Natural killer cell (primary cell): Measurements from ENCODE around the gene RPL15. TPM values are rescaled to one million over a fixed set of nuclear protein-coding genes. Genes with fewer than 3 reads are reported as not detected.

Experiments used
- ATAC-seq, 3 donors: fragments of 150-1000 bp in 2 of 3; fragments of 200-7000 bp in 1 of 3; cut with Tn5 transposase; 1 replicate in 1 of 3; 2 replicates in 2 of 3; pipeline ENCODE4 v1.10.0; 2021; ENCODE audit warnings: mild to moderate bottlenecking in 2 of 3, moderate library complexity in 2 of 3
- DNase-seq, 2 donors: peaks; one replicate each; pipeline versions ENCODE4 v3.0.0 to v3.0.0-alpha.2; 2013 to 2021; ENCODE audit warnings: mixed read lengths in 1 of 2
- H3K27ac ChIP-seq: one replicate; pipeline ENCODE4 v1.5.1; 2013; ENCODE audit warnings: mild to moderate bottlenecking, low read length
- H3K27me3 ChIP-seq: one replicate; pipeline ENCODE4 v1.6.1; 2013; ENCODE audit warnings: low read length; ENCODE audit not compliant: control insufficient read depth, insufficient read depth
- H3K36me3 ChIP-seq: one replicate; pipeline ENCODE4 v1.6.1; 2013; ENCODE audit warnings: low read length; ENCODE audit not compliant: control insufficient read depth, insufficient read depth
- H3K4me1 ChIP-seq: one replicate; pipeline ENCODE4 v1.6.1; 2013; ENCODE audit warnings: low read length; ENCODE audit not compliant: control insufficient read depth, insufficient read depth
- H3K4me3 ChIP-seq: one replicate; pipeline ENCODE4 v1.5.1; 2013; ENCODE audit warnings: low read length
- H3K9me3 ChIP-seq: one replicate; pipeline ENCODE4 v1.6.1; 2013; ENCODE audit warnings: low read length; ENCODE audit not compliant: control insufficient read depth, insufficient read depth
- H3K27ac Mint-ChIP-seq, 2 donors: one replicate each; pipeline ENCODE4 v1.8.0; 2022; ENCODE audit warnings: mild to moderate bottlenecking in 2 of 2, mixed read lengths in 2 of 2, moderate library complexity in 1 of 2
- H3K27me3 Mint-ChIP-seq, 2 donors: one replicate each; pipeline ENCODE4 v1.8.0; 2022; ENCODE audit warnings: low read depth in 2 of 2, mixed read lengths in 2 of 2
- H3K36me3 Mint-ChIP-seq: one replicate; pipeline ENCODE4 v1.8.0; 2022; ENCODE audit warnings: mixed read lengths
- H3K4me1 Mint-ChIP-seq, 2 donors: one replicate each; pipeline ENCODE4 v1.8.0; 2022; ENCODE audit warnings: mixed read lengths in 2 of 2
- H3K4me3 Mint-ChIP-seq: one replicate; pipeline ENCODE4 v1.8.0; 2022; ENCODE audit warnings: mild to moderate bottlenecking, moderate library complexity, mixed read lengths
- H3K9me3 Mint-ChIP-seq, 2 donors: one replicate each; pipeline ENCODE4 v1.8.0; 2022; ENCODE audit warnings: mixed read lengths in 2 of 2
- CTCF ChIP-seq: fragments of 200-600 bp; IDR thresholded peaks from one replicate; pipeline ENCODE4 v1.8.0; 2022; ENCODE audit warnings: antibody characterized with exemption
- WGBS: methylation state at CpG from one replicate; pipeline ENCODE4 v1.1.7; 2013; ENCODE audit warnings: missing lambda C conversion rate; ENCODE audit not compliant: insufficient coverage; 5-methylcytosine and 5-hydroxymethylcytosine counted together
- intact Hi-C: fragments of 100-400 bp; cut with micrococcal nuclease; formaldehyde crosslinking; loops from one replicate; pipeline ENCODE4 v1.14.2; 2022
- total RNA-seq, 4 donors: library from RNA; stranded (reverse); fragments of 120-200 nt in 1 of 4; gene quantifications; one replicate each; pipeline versions ENCODE4 v1.2.3 to v1.2.4, GENCODE V29; 2013 to 2022

RPL15 gene
- total RNA-seq, 3 donors from 2014 or later (not counting 1 experiment from before 2014, with no cell fraction given), result 1,116 to 1,338 (median 1,291) TPM

GRCh38 chr3:23900744-23901143 lies 16.2 kb upstream of the RPL15 start:
- Histone ChIP-seq H3K27me3 (no peaks in the 10 kb centered on the region), H3K36me3 (peaks cover 12% of the 10 kb centered on the region), H3K9me3 (no peaks in the 10 kb centered on the region), H3K27ac (no peak overlapping the region), H3K4me1 (no peaks in the 10 kb centered on the region), H3K4me3 (no peak overlapping the region)
- Mint-ChIP-seq H3K4me3 (no peak overlapping the region), H3K36me3 (peaks cover 13% of the 10 kb centered on the region), H3K27ac (no peak overlapping the region), H3K27me3 (no peaks in the 10 kb centered on the region), H3K4me1 (no peaks in the 10 kb centered on the region), H3K9me3 (no peaks in the 10 kb centered on the region)
- intact Hi-C loops, result no loop called here
- TF ChIP-seq CTCF, result no peak
- no peak for DNase-seq
- WGBS, result 95% methylated on average over 6 of the region's 6 CpGs
- no peak for ATAC-seq

- intact Hi-C loops, result no loop called here
- Mint-ChIP-seq H3K36me3 (peaks cover 1% of the 10 kb centered on the region), H3K9me3 (no peaks in the 10 kb centered on the region), H3K4me1 (no peaks in the 10 kb centered on the region), H3K27ac (no peak overlapping the region), H3K4me3 (no peak overlapping the region), H3K27me3 (no peaks in the 10 kb centered on the region)
- H3K4me3 ChIP-seq, result no peak overlapping the region
- ATAC-seq (no peak), DNase-seq (no peak)
- no peak overlapping the region for H3K27ac ChIP-seq
- no peak for TF ChIP-seq CTCF
- H3K4me1 ChIP-seq, result no peaks in the 10 kb centered on the region
- no peaks in the 10 kb centered on the region for H3K9me3 ChIP-seq
- H3K27me3 ChIP-seq, result no peaks in the 10 kb centered on the region
- peaks cover 6% of the 10 kb centered on the region for H3K36me3 ChIP-seq
Measured at GRCh38 chr3:23904545-23904944, 12.4 kb upstream of the RPL15 start.

- DNase-seq, result no peak
Measured at GRCh38 chr3:23909341-23909740, 7.6 kb upstream of the RPL15 start.

More at GRCh38 chr3:23909341-23909740, 7.6 kb upstream of the RPL15 start:
- no peaks in the 10 kb centered on the region for H3K27me3 ChIP-seq
- ATAC-seq, result no peak
- intact Hi-C loops, result no loop called here
- Mint-ChIP-seq H3K27me3 (no peaks in the 10 kb centered on the region), H3K4me3 (no peak overlapping the region), H3K4me1 (no peaks in the 10 kb centered on the region), H3K36me3 (no peaks in the 10 kb centered on the region), H3K27ac (no peak overlapping the region), H3K9me3 (no peaks in the 10 kb centered on the region)
- no peaks in the 10 kb centered on the region for H3K9me3 ChIP-seq
- H3K4me1 ChIP-seq, result no peaks in the 10 kb centered on the region
- no peak for TF ChIP-seq CTCF
- WGBS, result 94% methylated on average over 7 of the region's 7 CpGs
- no peaks in the 10 kb centered on the region for H3K36me3 ChIP-seq
- no peak overlapping the region for H3K27ac ChIP-seq
- no peak overlapping the region for H3K4me3 ChIP-seq
